BLaER1 treated with 17β-estradiol and CSF1 and Interleukin-3, amounts not matched to agents 10 nM and 100 nM (cell line): ENCODE results near the gene CCDC187.

Source experiments
- H3K27ac ChIP-seq, 11 experiments: shearing (Covaris generic); formaldehyde crosslinking; 2 replicates each; pipeline ENCODE4 v1.8.1; 2022
- H3K27me3 ChIP-seq, 11 experiments: shearing (Covaris generic); formaldehyde crosslinking; 2 replicates each; pipeline ENCODE4 v1.8.1; 2022
- H3K36me3 ChIP-seq, 11 experiments: shearing (Covaris generic); formaldehyde crosslinking; 2 replicates each; pipeline ENCODE4 v1.8.1; 2022
- H3K4me1 ChIP-seq, 10 experiments: shearing (Covaris generic); formaldehyde crosslinking; 2 replicates each; pipeline ENCODE4 v1.8.1; 2022
- H3K4me2 ChIP-seq, 11 experiments: shearing (Covaris generic); formaldehyde crosslinking; 2 replicates each; pipeline ENCODE4 v1.8.1; 2022
- H3K4me3 ChIP-seq, 10 experiments: shearing (Covaris generic); formaldehyde crosslinking; 2 replicates each; pipeline ENCODE4 v1.8.1; 2022
- H3K9ac ChIP-seq, 11 experiments: shearing (Covaris generic); formaldehyde crosslinking; 2 replicates each; pipeline ENCODE4 v1.8.1; 2022
- H3K9me3 ChIP-seq, 11 experiments: shearing (Covaris generic); formaldehyde crosslinking; replicated peaks in 1 of 11; 2 replicates each; pipeline ENCODE4 v1.8.1; 2022
- H4K20me1 ChIP-seq, 11 experiments: shearing (Covaris generic); formaldehyde crosslinking; 2 replicates each; pipeline ENCODE4 v1.8.1; 2022
- Cebpa-rat ChIP-seq, 11 experiments: shearing (Covaris generic); IDR thresholded peaks; 2 replicates each; pipeline ENCODE4 v1.8.1; 2022

CCDC187 gene

GRCh38 chr9:136336881-136337280, 33.0 kb upstream of the CCDC187 start:
- Histone ChIP-seq H3K4me3 (no peak overlapping the region), H3K27ac (no peak overlapping the region), H3K27me3 (no peaks in the 10 kb centered on the region), H3K36me3 (peaks cover 16 to 95% (median 80%) of the 10 kb centered on the region in 11 experiments; a peak in 21 of 22 replicates), H3K4me2 (0 out of 22 replicates have a peak overlapping the region, but pooled peaks of 1 of the 11 experiments have one; percentile 83), H3K9me3 (no peaks in the 10 kb centered on the region), H3K9ac (peak overlapping the region in 2 of 11 experiments; percentile 24 to 42; a peak in 1 of 22 replicates), H3K4me1 (peaks cover 13 to 70% (median 63%) of the 10 kb centered on the region in 10 experiments), H4K20me1 (peaks cover 0 to 100% (median 87%) of the 10 kb centered on the region in 11 experiments; a peak in 19 of 22 replicates)
- no peak for TF ChIP-seq Cebpa-rat (IDR thresholded peaks at IDR 0.05)

- Histone ChIP-seq H3K27ac (no peak overlapping the region), H3K27me3 (no peaks in the 10 kb centered on the region), H3K4me1 (peaks cover 11 to 70% (median 63%) of the 10 kb centered on the region in 10 experiments), H3K4me2 (no peak overlapping the region), H4K20me1 (peaks cover 0 to 100% (median 87%) of the 10 kb centered on the region in 11 experiments; a peak in 19 of 22 replicates), H3K9me3 (no peaks in the 10 kb centered on the region), H3K9ac (no peak overlapping the region; a peak in 1 of 22 replicates), H3K4me3 (no peak overlapping the region), H3K36me3 (peaks cover 16 to 98% (median 85%) of the 10 kb centered on the region in 11 experiments; a peak in 21 of 22 replicates)
- no peak for TF ChIP-seq Cebpa-rat (IDR thresholded peaks at IDR 0.05)
These were observed 32.4 kb upstream of the CCDC187 start for GRCh38 chr9:136336156-136336870.

GRCh38 chr9:136335296-136336155, 31.6 kb upstream of the CCDC187 start:
- Histone ChIP-seq H3K4me1 (peaks cover 11 to 70% (median 63%) of the 10 kb centered on the region in 10 experiments), H4K20me1 (peaks cover 0 to 100% (median 88%) of the 10 kb centered on the region in 11 experiments; a peak in 20 of 22 replicates), H3K36me3 (peaks cover 16 to 95% (median 83%) of the 10 kb centered on the region in 11 experiments; a peak in 21 of 22 replicates)

GRCh38 chr9:136334541-136334940, 30.6 kb upstream of the CCDC187 start:
- no peaks in the 10 kb centered on the region for H3K9me3 ChIP-seq
- H3K36me3 ChIP-seq = peaks cover 16 to 86% (median 74%) of the 10 kb centered on the region in 11 experiments; a peak in 21 of 22 replicates
- no peak overlapping the region for H3K4me2 ChIP-seq
- H3K4me3 ChIP-seq = no peak overlapping the region
- 0 out of 22 replicates have a peak overlapping the region, but pooled peaks of 1 of the 11 experiments have one; percentile 5 for H3K9ac ChIP-seq
- H3K27me3 ChIP-seq = no peaks in the 10 kb centered on the region
- H4K20me1 ChIP-seq = peaks cover 0 to 100% (median 88%) of the 10 kb centered on the region in 11 experiments; a peak in 20 of 22 replicates
- H3K4me1 ChIP-seq = peaks cover 12 to 70% (median 63%) of the 10 kb centered on the region in 10 experiments
- TF ChIP-seq Cebpa-rat (IDR thresholded peaks at IDR 0.05) = no peak
- H3K27ac ChIP-seq = no peak overlapping the region

More at GRCh38 chr9:136335296-136336155, 31.6 kb upstream of the CCDC187 start:
- Histone ChIP-seq H3K4me2 (no peak overlapping the region), H3K4me3 (no peak overlapping the region), H3K27me3 (no peaks in the 10 kb centered on the region), H3K27ac (no peak overlapping the region), H3K9ac (peak overlapping the region in 2 of 11 experiments; percentile 5 to 15; a peak in 1 of 22 replicates), H3K9me3 (no peaks in the 10 kb centered on the region)
- no peak for TF ChIP-seq Cebpa-rat (IDR thresholded peaks at IDR 0.05)

- H3K9ac ChIP-seq = peak overlapping the region in 3 of 11 experiments; percentile 41 to 56 (median 52); a peak in 4 of 22 replicates
- no peak overlapping the region for H3K4me3 ChIP-seq
- no peak for TF ChIP-seq Cebpa-rat (IDR thresholded peaks at IDR 0.05)
- peak overlapping the region in 4 of 11 experiments; percentile 36 to 100 (median 99); a peak in 4 of 22 replicates for H3K4me2 ChIP-seq
- H3K4me1 ChIP-seq = peaks cover 20 to 68% (median 61%) of the 10 kb centered on the region in 10 experiments
- H3K27me3 ChIP-seq = no peaks in the 10 kb centered on the region
- peaks cover 14 to 79% (median 68%) of the 10 kb centered on the region in 11 experiments; a peak in 21 of 22 replicates for H3K36me3 ChIP-seq
- H3K27ac ChIP-seq = peak overlapping the region in 4 of 11 experiments; percentile 16 to 52 (median 28); a peak in 5 of 22 replicates
- H3K9me3 ChIP-seq = no peaks in the 10 kb centered on the region
- H4K20me1 ChIP-seq = peaks cover 0 to 100% (median 87%) of the 10 kb centered on the region in 11 experiments; a peak in 20 of 22 replicates
These were observed 29.6 kb upstream of the CCDC187 start for GRCh38 chr9:136333486-136333885.

GRCh38 chr9:136333045-136333444, 29.2 kb upstream of the CCDC187 start:
- Histone ChIP-seq H3K9ac (peak overlapping the region in 5 of 11 experiments; percentile 26 to 56 (median 48); a peak in 4 of 22 replicates), H3K4me2 (peak overlapping the region in 6 of 11 experiments; percentile 36 to 100 (median 98); a peak in 8 of 22 replicates)
- no peak for TF ChIP-seq Cebpa-rat (IDR thresholded peaks at IDR 0.05)

GRCh38 chr9:136332482-136332983, 28.6 kb upstream of the CCDC187 start:
- Histone ChIP-seq H3K27me3 (no peaks in the 10 kb centered on the region), H3K9ac (peak overlapping the region in 8 of 11 experiments; percentile 8 to 95 (median 50); a peak in 8 of 22 replicates), H3K4me2 (peak overlapping the region in 8 of 11 experiments; percentile 38 to 100 (median 96); a peak in 13 of 22 replicates), H3K36me3 (peaks cover 4 to 69% (median 59%) of the 10 kb centered on the region in 11 experiments; a peak in 21 of 22 replicates), H3K4me1 (peaks cover 26 to 60% (median 53%) of the 10 kb centered on the region in 10 experiments), H3K4me3 (no peak overlapping the region), H3K9me3 (no peaks in the 10 kb centered on the region), H4K20me1 (peaks cover 0 to 97% (median 82%) of the 10 kb centered on the region in 11 experiments; a peak in 20 of 22 replicates), H3K27ac (peak overlapping the region in 1 of 11 experiments; percentile 52; a peak in 1 of 22 replicates)
- no peak for TF ChIP-seq Cebpa-rat (IDR thresholded peaks at IDR 0.05)

More at GRCh38 chr9:136333045-136333444, 29.2 kb upstream of the CCDC187 start:
- Histone ChIP-seq H3K36me3 (peaks cover 9 to 74% (median 64%) of the 10 kb centered on the region in 11 experiments; a peak in 21 of 22 replicates), H4K20me1 (peaks cover 0 to 100% (median 86%) of the 10 kb centered on the region in 11 experiments; a peak in 20 of 22 replicates), H3K9me3 (no peaks in the 10 kb centered on the region), H3K4me1 (peaks cover 24 to 65% (median 58%) of the 10 kb centered on the region in 10 experiments), H3K4me3 (no peak overlapping the region), H3K27ac (peak overlapping the region in 5 of 11 experiments; percentile 16 to 52 (median 18); a peak in 5 of 22 replicates), H3K27me3 (no peaks in the 10 kb centered on the region)
